Activated CD8-positive, alpha-beta memory T cell treated with anti-CD3 and anti-CD28 coated beads, Interleukin-2, amount 50 U/mL, for 4 hours (primary cell): ENCODE measurements around the gene INHBC.

Experiments
- DNase-seq: peaks from one replicate; pipeline ENCODE4 v3.0.0-alpha.2; 2020

Gene INHBC

DNA sequence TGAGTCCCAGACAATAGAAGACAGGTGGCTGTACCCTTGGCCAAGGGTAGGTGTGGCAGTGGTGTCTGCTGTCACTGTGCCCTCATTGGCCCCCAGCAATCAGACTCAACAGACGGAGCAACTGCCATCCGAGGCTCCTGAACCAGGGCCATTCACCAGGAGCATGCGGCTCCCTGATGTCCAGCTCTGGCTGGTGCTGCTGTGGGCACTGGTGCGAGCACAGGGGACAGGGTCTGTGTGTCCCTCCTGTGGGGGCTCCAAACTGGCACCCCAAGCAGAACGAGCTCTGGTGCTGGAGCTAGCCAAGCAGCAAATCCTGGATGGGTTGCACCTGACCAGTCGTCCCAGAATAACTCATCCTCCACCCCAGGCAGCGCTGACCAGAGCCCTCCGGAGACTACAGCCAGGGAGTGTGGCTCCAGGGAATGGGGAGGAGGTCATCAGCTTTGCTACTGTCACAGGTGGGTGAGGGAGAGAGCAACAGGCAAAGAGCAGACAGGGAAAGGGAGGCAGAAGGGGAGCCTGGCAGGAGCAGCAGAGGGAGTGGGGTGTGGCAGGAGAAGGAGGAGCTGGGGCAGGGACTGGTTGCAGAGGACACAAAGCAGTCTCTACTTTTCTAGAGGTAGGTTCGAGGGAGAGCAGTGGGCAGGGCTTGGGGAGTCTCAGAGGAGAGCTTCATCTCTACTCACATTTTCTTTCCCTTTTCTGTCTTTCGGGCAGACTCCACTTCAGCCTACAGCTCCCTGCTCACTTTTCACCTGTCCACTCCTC lies 21.0 kb downstream of the INHBC start:
- no peak for DNase-seq

DNA sequence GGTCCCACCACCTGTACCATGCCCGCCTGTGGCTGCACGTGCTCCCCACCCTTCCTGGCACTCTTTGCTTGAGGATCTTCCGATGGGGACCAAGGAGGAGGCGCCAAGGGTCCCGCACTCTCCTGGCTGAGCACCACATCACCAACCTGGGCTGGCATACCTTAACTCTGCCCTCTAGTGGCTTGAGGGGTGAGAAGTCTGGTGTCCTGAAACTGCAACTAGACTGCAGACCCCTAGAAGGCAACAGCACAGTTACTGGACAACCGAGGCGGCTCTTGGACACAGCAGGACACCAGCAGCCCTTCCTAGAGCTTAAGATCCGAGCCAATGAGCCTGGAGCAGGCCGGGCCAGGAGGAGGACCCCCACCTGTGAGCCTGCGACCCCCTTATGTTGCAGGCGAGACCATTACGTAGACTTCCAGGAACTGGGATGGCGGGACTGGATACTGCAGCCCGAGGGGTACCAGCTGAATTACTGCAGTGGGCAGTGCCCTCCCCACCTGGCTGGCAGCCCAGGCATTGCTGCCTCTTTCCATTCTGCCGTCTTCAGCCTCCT lies 21.6 kb downstream of the INHBC start:
- peak; percentile 55 for DNase-seq

DNA sequence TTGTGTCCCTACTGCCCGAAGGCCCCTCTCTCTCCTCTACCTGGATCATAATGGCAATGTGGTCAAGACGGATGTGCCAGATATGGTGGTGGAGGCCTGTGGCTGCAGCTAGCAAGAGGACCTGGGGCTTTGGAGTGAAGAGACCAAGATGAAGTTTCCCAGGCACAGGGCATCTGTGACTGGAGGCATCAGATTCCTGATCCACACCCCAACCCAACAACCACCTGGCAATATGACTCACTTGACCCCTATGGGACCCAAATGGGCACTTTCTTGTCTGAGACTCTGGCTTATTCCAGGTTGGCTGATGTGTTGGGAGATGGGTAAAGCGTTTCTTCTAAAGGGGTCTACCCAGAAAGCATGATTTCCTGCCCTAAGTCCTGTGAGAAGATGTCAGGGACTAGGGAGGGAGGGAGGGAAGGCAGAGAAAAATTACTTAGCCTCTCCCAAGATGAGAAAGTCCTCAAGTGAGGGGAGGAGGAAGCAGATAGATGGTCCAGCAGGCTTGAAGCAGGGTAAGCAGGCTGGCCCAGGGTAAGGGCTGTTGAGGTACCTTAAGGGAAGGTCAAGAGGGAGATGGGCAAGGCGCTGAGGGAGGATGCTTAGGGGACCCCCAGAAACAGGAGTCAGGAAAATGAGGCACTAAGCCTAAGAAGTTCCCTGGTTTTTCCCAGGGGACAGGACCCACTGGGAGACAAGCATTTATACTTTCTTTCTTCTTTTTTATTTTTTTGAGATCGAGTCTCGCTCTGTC lies 22.3 kb downstream of the INHBC start:
- DNase-seq = no peak

DNA sequence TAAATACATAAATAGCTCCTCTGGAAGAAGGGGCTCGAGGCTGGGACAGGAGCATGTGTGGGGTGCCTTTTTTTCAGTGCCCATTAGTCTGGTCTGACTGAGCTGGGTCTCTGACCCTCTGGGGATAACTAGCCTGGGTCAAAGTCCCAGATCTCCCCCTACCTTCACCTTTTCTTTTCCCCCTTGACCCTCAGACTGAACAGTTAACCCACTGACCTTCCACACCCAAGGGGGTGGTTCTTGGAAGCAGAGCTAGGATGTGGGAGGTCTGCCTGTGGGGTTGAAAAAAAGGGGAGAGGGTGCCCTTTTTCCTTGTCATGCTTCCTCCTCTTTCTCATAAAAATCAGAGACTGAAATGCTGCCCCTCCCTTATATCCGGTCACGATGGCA lies 24.1 kb downstream of the INHBC start:
- no peak for DNase-seq

DNA sequence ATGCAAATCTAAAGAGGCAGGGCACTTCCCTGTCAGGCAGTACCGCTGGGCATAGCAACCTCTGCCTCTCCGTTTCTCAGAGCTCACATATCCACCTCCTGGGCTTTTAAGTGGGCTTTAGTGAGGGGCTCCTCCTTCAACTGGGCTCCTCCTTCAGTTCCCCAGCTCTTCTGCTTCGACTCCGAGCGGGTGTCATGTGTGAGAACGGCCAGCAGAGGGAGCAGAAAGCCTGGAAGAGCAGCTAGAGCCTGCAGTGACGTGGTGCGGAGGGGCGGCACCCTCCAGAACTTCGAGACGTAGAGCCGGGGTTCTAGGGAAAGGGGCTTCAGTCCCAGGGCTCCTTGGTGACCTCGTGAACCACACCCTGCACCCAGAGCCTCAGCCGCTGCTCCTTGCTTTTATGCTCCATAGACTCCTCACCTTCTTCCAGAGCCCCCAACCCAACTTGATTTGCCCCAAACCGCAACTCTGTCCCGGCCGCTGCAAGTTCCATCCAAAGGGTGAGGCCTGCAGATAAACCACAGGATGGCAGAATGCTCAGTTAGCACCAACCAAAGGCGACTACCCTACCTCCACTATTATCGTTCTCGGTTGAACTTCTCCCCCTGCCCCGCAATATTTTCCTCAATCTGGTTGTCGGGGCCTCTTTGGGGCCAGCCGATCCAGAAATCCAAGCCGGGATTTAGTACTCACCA lies 24.6 kb downstream of the INHBC start:
- DNase-seq = peak; percentile 96

DNA sequence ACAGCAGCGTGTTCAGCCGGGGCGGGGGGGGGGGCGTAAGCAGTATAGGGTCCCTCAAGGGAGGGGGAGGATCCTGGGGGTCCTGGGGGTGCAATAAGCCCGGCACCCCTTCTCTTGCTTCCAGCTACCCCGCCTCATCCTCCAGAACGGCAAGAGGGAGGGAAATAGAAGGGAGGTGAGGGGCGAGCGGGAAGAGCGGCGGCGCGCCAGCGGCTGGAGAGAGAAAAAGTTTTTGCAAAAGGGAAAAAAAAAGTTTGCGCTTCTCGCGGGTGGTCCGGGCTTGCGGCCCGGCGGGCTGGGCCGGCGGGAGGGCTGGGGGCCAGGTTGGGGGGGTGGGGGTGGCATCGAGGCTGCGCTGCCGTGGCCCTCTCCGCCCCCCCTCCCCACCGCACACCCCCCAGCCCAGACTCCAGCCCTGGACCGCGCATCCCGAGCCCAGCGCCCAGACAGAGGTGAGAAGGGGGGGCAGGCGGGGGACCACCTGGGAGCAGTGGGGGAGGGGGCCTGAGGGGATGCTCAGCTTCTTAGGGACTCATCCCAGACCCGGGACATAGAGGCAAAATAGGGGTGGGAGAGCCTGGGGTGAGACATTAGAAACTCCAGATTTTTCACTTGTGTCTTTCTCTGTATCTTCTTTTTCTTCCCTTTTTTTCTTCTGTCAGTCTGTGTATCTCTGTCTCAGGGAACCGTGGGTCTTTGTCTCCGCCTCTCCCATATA lies 25.3 kb downstream of the INHBC start, which contains the start of gene GLI1:
Gene GLI1 (plus strand): TSS at position 36 of the 718 bp plus-strand sequence. CDS start 3,907 bp downstream, outside the sequence.
- DNase-seq = no peak

DNA sequence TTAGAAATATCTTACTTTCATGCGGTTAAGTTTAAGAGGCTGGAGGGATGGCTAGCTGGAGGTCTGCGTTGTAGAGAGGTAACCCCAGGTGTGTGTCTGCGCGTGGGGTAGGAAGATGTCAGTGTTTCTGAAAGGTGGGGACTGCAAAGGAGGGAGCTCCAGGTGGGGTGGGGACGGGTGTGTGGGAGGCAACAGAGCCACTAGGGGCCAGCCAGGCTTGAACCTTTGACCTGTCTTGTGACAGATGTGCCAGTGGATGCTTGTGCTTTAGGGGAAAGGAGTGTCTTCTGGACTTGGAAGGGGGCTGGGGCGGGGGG lies 25.8 kb downstream of the INHBC start:
- DNase-seq = no peak

DNA sequence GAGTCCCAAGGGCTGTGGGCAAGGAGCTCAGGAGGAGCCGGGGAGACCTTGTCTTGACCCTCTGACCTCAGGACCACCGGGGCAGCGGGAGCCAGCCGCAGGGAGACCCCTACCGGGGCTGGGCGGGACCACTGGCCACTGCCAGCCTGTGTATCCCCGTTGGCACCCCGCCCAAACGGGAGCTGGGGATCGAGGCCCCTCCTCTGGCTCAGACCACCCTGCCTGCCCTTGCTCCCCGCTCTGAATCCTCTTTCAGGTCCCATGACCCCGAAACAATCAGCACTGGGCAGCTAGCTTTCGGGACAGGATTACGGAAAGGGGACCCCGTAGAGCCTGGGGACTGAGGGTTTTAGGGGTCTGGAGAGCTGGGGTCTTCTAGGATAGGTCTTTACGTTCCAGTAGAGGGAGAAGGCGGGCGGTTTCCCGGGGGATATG lies 26.3 kb downstream of the INHBC start:
- DNase-seq = no peak

DNA sequence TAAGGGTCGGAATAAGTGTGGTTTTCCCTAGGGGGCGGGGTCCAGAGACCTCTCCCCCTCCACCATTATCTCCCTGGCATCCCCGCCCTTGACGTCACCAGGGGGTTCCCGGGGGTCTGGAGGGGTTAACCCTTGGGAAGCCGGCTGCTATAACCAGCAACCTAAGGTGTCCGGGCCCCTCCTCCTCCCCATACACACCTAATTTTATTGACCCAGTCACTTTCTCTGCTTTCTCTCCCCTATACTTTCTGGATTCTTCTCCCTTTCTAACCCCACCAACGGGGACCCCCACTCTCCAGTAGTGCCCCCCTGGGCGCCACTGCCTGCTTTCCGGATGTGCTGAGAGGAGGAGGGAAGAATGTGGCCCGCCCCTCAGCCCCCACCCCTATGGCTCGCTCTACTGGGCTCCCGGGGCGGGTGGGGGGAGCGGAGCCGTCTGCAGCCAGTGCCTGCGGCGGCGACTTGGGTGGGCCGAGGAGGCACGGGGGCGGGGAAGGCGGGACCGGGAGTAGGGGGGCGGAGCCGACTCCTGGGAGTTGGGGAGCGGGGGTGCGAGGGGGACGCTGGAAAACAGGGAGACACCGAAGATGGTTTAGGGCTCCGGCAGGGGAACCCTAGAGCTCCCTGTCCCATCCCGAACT lies 26.8 kb downstream of the INHBC start:
- DNase-seq = peak; percentile 48

DNA sequence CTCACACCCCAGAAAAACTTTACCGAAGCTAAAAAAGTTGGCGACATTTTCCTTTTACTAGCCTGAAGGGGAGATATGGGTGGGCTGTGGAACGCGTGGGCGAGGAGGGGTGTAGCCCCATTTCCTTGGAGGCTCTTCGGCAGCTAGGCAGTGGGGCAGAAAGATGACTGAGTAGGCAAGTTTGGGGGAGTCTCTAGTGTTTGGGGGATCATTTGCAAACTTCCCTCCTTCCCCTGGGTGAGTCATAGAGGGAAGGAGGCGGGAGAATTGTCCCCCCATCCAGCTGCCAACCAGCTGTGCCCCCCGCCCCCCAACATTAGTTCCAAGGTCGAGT lies 27.3 kb downstream of the INHBC start:
- DNase-seq = peak; percentile 38

DNA sequence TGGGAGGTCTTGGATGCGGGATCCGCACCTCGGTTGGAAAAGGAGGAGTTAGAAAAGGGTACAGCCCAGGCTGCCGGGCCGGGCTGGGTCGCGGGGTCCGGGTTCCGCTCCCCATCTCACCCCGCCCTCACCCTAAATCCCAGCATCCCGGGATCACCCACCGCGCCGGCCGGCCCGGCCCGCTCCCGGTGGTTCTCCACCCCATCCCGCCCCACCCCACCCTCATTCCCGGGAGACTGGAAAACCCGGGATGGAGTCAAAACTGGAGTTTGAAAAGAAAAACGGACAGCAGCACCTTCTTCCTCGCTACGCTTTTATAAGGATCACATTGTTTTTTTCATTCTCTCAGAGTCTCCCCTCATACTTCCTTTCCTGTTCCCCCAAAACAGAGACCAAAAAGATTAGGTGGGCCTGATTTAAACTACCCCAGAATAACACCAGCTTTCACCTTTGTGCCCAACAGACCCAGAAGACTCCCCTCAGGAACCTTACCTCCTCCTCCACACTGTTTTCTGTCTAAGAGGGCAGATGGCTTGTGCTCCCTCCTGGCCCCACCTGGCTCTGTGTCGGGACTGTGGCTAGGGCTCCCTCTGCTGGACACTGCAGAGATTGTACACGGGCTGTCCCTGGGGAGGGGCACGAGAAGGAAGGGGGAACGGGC lies 27.8 kb downstream of the INHBC start:
- DNase-seq = peak; percentile 89

DNA sequence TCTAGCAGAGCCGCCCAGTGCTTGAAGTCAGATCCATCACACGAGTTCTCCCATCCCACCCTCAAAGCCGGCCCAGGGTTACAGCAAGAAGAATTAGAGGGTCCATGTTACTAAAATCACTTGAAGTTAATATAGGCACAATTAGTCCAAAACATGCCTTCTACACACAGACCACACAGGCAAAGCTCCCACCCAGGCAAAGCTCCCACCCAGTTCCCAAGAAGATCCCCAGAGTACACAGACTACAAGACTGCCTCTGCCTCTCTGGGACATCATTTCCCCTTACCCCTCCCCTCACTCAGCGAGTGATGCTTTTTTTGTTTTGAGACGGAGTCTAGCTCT lies 28.3 kb downstream of the INHBC start:
- no peak for DNase-seq

DNA sequence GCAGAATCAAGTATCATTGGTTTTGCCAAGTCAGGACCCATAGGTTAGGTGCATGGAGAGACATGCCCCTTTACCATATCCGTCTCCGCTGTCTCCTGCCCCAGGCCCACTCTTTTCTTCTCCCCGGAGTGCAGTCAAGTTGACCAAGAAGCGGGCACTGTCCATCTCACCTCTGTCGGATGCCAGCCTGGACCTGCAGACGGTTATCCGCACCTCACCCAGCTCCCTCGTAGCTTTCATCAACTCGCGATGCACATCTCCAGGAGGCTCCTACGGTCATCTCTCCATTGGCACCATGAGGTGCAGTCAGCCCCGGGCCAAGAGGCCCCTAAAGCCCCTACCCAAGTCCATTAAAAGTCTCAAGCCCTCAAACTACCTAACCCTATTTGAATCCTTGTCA lies 30.0 kb downstream of the INHBC start:
- no peak for DNase-seq

DNA sequence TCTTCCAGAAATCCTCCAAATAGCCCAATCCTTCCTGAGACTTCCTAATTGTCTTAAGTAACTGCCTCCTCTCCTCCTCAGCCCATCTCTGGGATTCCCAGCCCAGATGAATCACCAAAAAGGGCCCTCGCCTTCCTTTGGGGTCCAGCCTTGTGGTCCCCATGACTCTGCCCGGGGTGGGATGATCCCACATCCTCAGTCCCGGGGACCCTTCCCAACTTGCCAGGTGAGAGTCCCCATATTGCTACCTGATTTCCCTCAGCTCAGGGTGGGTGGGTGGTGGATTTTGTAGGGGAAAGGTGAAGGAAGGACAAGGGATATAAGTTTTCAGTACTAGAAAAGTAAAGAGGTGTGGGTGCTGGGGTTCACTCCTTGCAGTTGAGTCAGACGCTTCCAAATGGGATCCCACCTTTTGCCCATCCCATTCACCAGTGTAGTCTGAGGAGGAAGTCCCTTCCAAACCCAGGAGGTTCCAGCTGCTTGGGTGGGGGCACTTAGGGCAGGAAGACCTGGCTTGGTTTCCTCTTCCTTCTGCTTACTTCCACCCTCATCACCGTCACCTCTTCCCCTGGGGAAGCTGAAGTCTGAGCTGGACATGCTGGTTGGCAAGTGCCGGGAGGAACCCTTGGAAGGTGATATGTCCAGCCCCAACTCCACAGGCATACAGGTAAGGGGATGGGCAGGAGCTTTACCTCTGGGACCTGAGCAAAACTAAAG lies 30.6 kb downstream of the INHBC start:
- no peak for DNase-seq

DNA sequence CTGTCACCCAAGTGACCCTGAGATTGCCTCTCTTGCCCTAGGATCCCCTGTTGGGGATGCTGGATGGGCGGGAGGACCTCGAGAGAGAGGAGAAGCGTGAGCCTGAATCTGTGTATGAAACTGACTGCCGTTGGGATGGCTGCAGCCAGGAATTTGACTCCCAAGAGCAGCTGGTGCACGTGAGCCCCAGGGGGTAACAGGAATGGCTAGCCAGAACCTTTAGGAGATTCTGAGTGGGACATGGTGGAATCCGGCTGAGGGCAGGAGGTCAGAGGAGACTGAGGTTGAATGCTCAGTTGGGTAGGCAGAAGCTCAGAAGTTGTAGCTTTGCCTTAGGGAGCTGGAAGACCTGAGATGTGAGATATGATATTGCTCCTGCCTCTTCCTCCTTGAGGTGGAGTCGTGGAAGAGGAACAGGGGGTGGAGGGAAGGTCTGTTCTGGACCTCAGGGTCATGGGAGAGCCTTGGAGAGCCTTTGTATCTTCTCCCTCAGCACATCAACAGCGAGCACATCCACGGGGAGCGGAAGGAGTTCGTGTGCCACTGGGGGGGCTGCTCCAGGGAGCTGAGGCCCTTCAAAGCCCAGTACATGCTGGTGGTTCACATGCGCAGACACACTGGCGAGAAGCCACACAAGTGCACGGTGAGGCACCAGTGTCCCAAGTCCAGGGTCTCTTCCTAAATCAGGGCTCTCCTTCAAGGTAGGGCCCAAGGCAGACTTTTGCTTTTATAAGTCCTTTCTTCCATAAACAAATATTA lies 31.3 kb downstream of the INHBC start:
- DNase-seq = no peak

DNA sequence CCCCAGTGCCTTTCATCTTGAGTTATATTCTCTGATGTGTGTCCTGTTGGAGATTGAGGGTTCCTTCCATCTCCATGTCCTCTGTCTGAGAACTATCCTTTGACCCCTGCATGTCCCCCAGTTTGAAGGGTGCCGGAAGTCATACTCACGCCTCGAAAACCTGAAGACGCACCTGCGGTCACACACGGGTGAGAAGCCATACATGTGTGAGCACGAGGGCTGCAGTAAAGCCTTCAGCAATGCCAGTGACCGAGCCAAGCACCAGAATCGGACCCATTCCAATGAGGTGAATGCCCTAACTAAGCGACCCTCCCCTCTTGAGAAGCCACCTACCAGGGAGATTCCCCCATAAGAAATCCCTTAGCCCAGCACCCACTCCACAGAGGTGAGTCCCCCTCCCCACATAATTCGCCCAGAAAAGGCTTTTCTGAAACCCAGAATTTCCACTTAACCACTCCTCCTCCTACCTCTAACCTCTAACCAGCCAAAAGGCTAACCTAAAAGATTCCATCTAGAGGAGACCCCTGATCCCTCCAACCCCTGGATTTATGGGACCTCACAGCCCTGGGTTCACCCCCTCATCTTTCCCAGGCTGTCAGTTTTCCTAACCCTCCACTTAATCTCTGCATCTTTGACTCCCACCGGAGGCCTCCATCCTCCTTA lies 32.8 kb downstream of the INHBC start:
- no peak for DNase-seq

DNA sequence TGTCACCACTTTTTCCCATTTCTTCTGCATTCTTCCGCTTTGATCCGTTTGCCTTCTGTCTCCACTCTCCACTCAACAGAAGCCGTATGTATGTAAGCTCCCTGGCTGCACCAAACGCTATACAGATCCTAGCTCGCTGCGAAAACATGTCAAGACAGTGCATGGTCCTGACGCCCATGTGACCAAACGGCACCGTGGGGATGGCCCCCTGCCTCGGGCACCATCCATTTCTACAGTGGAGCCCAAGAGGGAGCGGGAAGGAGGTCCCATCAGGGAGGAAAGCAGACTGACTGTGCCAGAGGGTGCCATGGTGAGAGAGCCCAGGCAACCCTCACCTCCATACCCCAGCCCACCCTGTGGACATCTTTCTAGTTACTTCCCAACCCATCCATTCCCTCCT lies 33.3 kb downstream of the INHBC start:
- DNase-seq = no peak

DNA sequence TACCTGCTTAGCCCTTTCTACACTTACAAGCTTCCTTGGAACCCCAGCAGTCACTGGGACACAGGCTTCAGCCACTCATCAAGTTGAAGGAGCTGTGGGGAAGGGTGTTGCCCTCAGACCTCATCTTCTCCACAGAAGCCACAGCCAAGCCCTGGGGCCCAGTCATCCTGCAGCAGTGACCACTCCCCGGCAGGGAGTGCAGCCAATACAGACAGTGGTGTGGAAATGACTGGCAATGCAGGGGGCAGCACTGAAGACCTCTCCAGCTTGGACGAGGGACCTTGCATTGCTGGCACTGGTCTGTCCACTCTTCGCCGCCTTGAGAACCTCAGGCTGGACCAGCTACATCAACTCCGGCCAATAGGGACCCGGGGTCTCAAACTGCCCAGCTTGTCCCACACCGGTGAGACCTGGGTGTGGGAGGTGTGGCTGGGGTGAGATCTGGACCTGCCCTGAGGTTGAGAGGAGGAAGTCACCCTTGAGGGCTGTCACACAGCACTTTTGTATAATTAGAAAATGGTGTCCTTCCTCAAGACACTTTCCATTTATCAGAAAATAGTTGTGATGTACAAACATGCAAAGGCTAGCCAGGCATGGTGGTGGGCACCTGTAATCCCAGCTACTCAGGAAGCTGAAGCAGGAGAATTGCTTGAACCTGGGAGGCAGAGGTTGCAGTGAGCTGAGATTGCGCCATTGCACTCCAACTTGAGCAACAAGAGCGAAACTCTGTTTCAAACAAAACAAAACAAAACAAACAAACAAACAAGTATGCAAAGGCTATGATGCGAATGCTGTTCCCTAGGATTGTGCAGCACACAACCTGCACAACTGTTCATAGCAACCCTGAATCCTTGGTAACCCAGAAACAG lies 34.9 kb downstream of the INHBC start:
- DNase-seq = no peak
